ENCODE data around the gene TTC13. TPM values are rescaled to one million over a fixed set of nuclear protein-coding genes. Genes with fewer than 3 reads are reported as not detected.

TTC13 gene
- total RNA-seq, 1 donor from 2014 or later = 5.7 TPM

GRCh38 chr1:230917284-230918135, 61.2 kb downstream of the TTC13 start:
- peak; percentile 77 for DNase-seq
- peak; percentile 95 for ATAC-seq (ENCODE audit: poor library complexity)
- intact Hi-C loops (cut with DNase I) = loop anchor here (1.0 to 2.0 kb wide), 2 partner anchors 119 to 293 kb away; no protein-coding TSS in a partner anchor

- ATAC-seq (ENCODE audit: poor library complexity) (no peak), DNase-seq (no peak)
- intact Hi-C loops (cut with DNase I) = loop anchor here (1.0 to 2.0 kb wide), 2 partner anchors 118 to 294 kb away; no protein-coding TSS in a partner anchor
Observed at GRCh38 chr1:230916587-230917283, 61.9 kb downstream of the TTC13 start.

GRCh38 chr1:230915078-230915477, 63.6 kb downstream of the TTC13 start:
- no peak for ATAC-seq (ENCODE audit: poor library complexity)
- no peak for DNase-seq
- intact Hi-C loops (cut with DNase I) = no loop called here

GRCh38 chr1:230913496-230913895, 65.2 kb downstream of the TTC13 start:
- DNase-seq (no peak), ATAC-seq (ENCODE audit: poor library complexity) (no peak)
- intact Hi-C loops (cut with DNase I) = no loop called here

- DNase-seq = no peak
- ATAC-seq (ENCODE audit: poor library complexity) = peak; percentile 28
- intact Hi-C loops (cut with DNase I) = no loop called here
Observed at GRCh38 chr1:230910755-230911117, 67.9 kb downstream of the TTC13 start.

GRCh38 chr1:230909974-230910754, 68.5 kb downstream of the TTC13 start:
- DNase-seq (peak; percentile 52), ATAC-seq (ENCODE audit: poor library complexity) (peak; percentile 91)
- intact Hi-C loops (cut with DNase I) = no loop called here

GRCh38 chr1:230907472-230908205, 71.0 kb downstream of the TTC13 start:
- DNase-seq = no peak
- intact Hi-C loops (cut with DNase I) = no loop called here
- ATAC-seq (ENCODE audit: poor library complexity) = no peak

- DNase-seq (no peak), ATAC-seq (ENCODE audit: poor library complexity) (no peak)
- intact Hi-C loops (cut with DNase I) = no loop called here
Observed at GRCh38 chr1:230906226-230906625, 72.4 kb downstream of the TTC13 start.

GRCh38 chr1:230905733-230906132, 72.9 kb downstream of the TTC13 start:
- no peak for ATAC-seq (ENCODE audit: poor library complexity)
- intact Hi-C loops (cut with DNase I) = no loop called here

GRCh38 chr1:230902349-230902923, 76.2 kb downstream of the TTC13 start:
- ATAC-seq (ENCODE audit: poor library complexity) (no peak), DNase-seq (no peak)
- intact Hi-C loops (cut with DNase I) = no loop called here

More at GRCh38 chr1:230905733-230906132, 72.9 kb downstream of the TTC13 start:
- DNase-seq = no peak

- no peak for ATAC-seq (ENCODE audit: poor library complexity)
- DNase-seq = no peak
- intact Hi-C loops (cut with DNase I) = no loop called here
Observed at GRCh38 chr1:230901671-230902070, 77.0 kb downstream of the TTC13 start.

- intact Hi-C loops (cut with DNase I) = no loop called here
- no peak for ATAC-seq (ENCODE audit: poor library complexity)
- DNase-seq = no peak
Observed at GRCh38 chr1:230900984-230901383, 77.7 kb downstream of the TTC13 start.

GRCh38 chr1:230899841-230900251, 78.8 kb downstream of the TTC13 start:
- intact Hi-C loops (cut with DNase I) = no loop called here
- DNase-seq = no peak
- peak; percentile 52 for ATAC-seq (ENCODE audit: poor library complexity)

GRCh38 chr1:230898748-230899147, 79.9 kb downstream of the TTC13 start:
- no peak for ATAC-seq (ENCODE audit: poor library complexity)
- intact Hi-C loops (cut with DNase I) = no loop called here
- no peak for DNase-seq

- ATAC-seq (ENCODE audit: poor library complexity) (peak; percentile 38), DNase-seq (no peak)
- intact Hi-C loops (cut with DNase I) = no loop called here
Observed at GRCh38 chr1:230898144-230898543, 80.5 kb downstream of the TTC13 start.

- intact Hi-C loops (cut with DNase I) = no loop called here
- ATAC-seq (ENCODE audit: poor library complexity) = no peak
- no peak for DNase-seq
Observed at GRCh38 chr1:230896779-230897178, 81.9 kb downstream of the TTC13 start.

- ATAC-seq (ENCODE audit: poor library complexity) (no peak), DNase-seq (no peak)
- intact Hi-C loops (cut with DNase I) = no loop called here
Observed at GRCh38 chr1:230895452-230895851, 83.2 kb downstream of the TTC13 start.

- DNase-seq = no peak
- no peak for ATAC-seq (ENCODE audit: poor library complexity)
- intact Hi-C loops (cut with DNase I) = no loop called here
Observed at GRCh38 chr1:230894664-230895063, 84.0 kb downstream of the TTC13 start.
